K562 (cell line): ENCODE data around the gene STAB2. TPM values are rescaled to one million over a fixed set of nuclear protein-coding genes. Genes with fewer than 3 reads are reported as not detected.

Experiments
- ATAC-seq: fragments of 200-7000 bp; cut with Tn5 transposase; 3 replicates; pipeline ENCODE4 v1.9.1; 2020; ENCODE audit warnings: moderate library complexity
- BruUV-seq: library from RNA; stranded (reverse); fragments of 400-500 nt; replicated peaks from 2 replicates; lab custom pipeline; 2021; lab: Mats Ljungman, UMichigan
- CTCF ChIA-PET: fragments of 300-600 bp; formaldehyde crosslinking; extraction: SDS; loops from one replicate; lab custom pipeline; 2021; ENCODE audit warnings: low intra/inter-chr PET ratio; lab: Yijun Ruan, JAX
- POLR2A ChIA-PET: fragments of 300-600, 350-650 bp; sonication (Branson Sonifier 250); formaldehyde crosslinking; extraction: SDS; loops from one replicate; lab custom pipeline; 2021; ENCODE audit warnings: antibody characterized with exemption, inconsistent platforms; lab: Yijun Ruan, JAX
- DNase-seq, 4 experiments: peaks; one replicate each; pipeline versions ENCODE4 v3.0.0 to v3.0.0-alpha.2; 2011 to 2018; ENCODE audit warnings: low spot score in 3 of 4, mixed read lengths in 3 of 4; ENCODE audit errors: extremely low read depth in 1 of 4
- FAIRE-seq: peaks from 2 replicates; lab custom pipeline; 2011; peaks lifted over from hg19 to GRCh38; lab: Jason Lieb, UNC
- H2AFZ ChIP-seq: 2 replicates; pipeline ENCODE4 v1.6.0; 2011; ENCODE audit warnings: low read depth, low read length, control low read depth, inconsistent platforms
- H3K27ac ChIP-seq: fragments of 200-600 bp; 3 replicates; pipeline ENCODE4 v1.8.0; 2011; ENCODE audit warnings: low read depth, mild to moderate bottlenecking, control low read depth, inconsistent platforms, low read length, moderate library complexity, mixed read lengths; ENCODE audit errors: extremely low read depth
- H3K27me3 ChIP-seq, 2 experiments: fragments of 300-600 bp in 1 of 2; 2 replicates in 1 of 2; 3 replicates in 1 of 2; pipeline versions ENCODE4 v1.6.0 to v1.8.0; 2011; ENCODE audit warnings: inconsistent platforms in 2 of 2, low read length in 2 of 2, mild to moderate bottlenecking in 1 of 2, mixed read lengths in 1 of 2, moderate library complexity in 1 of 2; ENCODE audit not compliant: control insufficient read depth in 2 of 2, insufficient read depth in 2 of 2
- H3K36me3 ChIP-seq: fragments of 300-600 bp; 3 replicates; pipeline ENCODE4 v1.8.0; 2011; ENCODE audit warnings: mild to moderate bottlenecking, low read length, inconsistent platforms; ENCODE audit not compliant: control insufficient read depth, insufficient read depth
- H3K4me1 ChIP-seq, 2 experiments: fragments of 200-600 bp in 1 of 2; replicated peaks in 1 of 2; 2 replicates in 1 of 2; 3 replicates in 1 of 2; pipeline versions ENCODE4 v1.5.1 to v1.8.0; 2011; ENCODE audit warnings: inconsistent platforms in 2 of 2, low read length in 2 of 2, mild to moderate bottlenecking in 1 of 2, mixed read lengths in 1 of 2, moderate library complexity in 1 of 2; ENCODE audit not compliant: control insufficient read depth in 2 of 2, insufficient read depth in 2 of 2
- H3K4me2 ChIP-seq: 2 replicates; pipeline ENCODE4 v1.6.1; 2011; ENCODE audit warnings: low read length, control low read depth, inconsistent platforms, mixed read lengths; ENCODE audit not compliant: insufficient read depth
- H3K4me3 ChIP-seq: fragments of 200-600 bp; sonication (generic), shearing (Covaris generic); 2 replicates; pipeline ENCODE4 v1.5.1; 2016; ENCODE audit warnings: control low read depth, inconsistent platforms
- H3K79me2 ChIP-seq: fragments of 200-600 bp; 3 replicates; pipeline ENCODE4 v1.8.0; 2011; ENCODE audit warnings: low read length, inconsistent platforms; ENCODE audit not compliant: control insufficient read depth, insufficient read depth
- H3K9ac ChIP-seq, 2 experiments: 2 replicates each; pipeline versions ENCODE4 v1.6.0 to v1.6.1; 2011; ENCODE audit warnings: low read depth in 2 of 2, low read length in 2 of 2, control low read depth in 1 of 2, inconsistent platforms in 1 of 2, mild to moderate bottlenecking in 1 of 2, mixed read lengths in 1 of 2; ENCODE audit not compliant: insufficient read depth in 1 of 2
- H3K9me1 ChIP-seq: one replicate; pipeline ENCODE4 v1.6.0; 2011; ENCODE audit warnings: inconsistent platforms, mild to moderate bottlenecking, low read length, moderate library complexity; ENCODE audit not compliant: control insufficient read depth, insufficient read depth
- H3K9me3 ChIP-seq: replicated peaks from 2 replicates; pipeline ENCODE4 v1.5.1; 2011; ENCODE audit warnings: low read depth, low read length, inconsistent platforms; ENCODE audit not compliant: control insufficient read depth, insufficient read depth
- H4K20me1 ChIP-seq: replicated peaks from 2 replicates; pipeline ENCODE4 v1.6.1; 2011; ENCODE audit warnings: low read length, inconsistent platforms, mixed read lengths; ENCODE audit not compliant: control insufficient read depth, insufficient read depth
- ATF7 ChIP-seq: fragments of 450-650 bp; IDR thresholded peaks from 2 replicates; pipeline ENCODE4 v1.7.1; 2014; ENCODE audit warnings: mild to moderate bottlenecking, moderate library complexity
- BCOR ChIP-seq: fragments of 450-650 bp; IDR thresholded peaks from 2 replicates; pipeline ENCODE4 v1.6.1; 2016
- CBX5 ChIP-seq: IDR thresholded peaks from 2 replicates; pipeline ENCODE4 v1.6.1; 2014; ENCODE audit warnings: low read depth, borderline replicate concordance
- CHD1 ChIP-seq: fragments of 200-600 bp; sonication (generic); IDR thresholded peaks from one replicate; pipeline ENCODE4 v1.6.1; 2012; ENCODE audit warnings: mild to moderate bottlenecking, moderate library complexity, low read length, inconsistent platforms
- HIVEP1 ChIP-seq: fragments of 250-450 bp; sonication (Bioruptor Pico); IDR thresholded peaks from 2 replicates; pipeline ENCODE4 v1.4.0; 2020; ENCODE audit warnings: mild to moderate bottlenecking
- ZNF23 ChIP-seq: fragments of 250-450 bp; sonication (Bioruptor Pico); IDR thresholded peaks from 2 replicates; pipeline ENCODE4 v1.4.0; 2020; ENCODE audit warnings: mild to moderate bottlenecking
- ZNF282 ChIP-seq: sonication (generic); formaldehyde crosslinking; IDR thresholded peaks from 2 replicates; pipeline ENCODE4 v1.8.1; 2023; ENCODE audit warnings: missing genetic modification reagents
- ZNF785 ChIP-seq: fragments of 250-450 bp; sonication (Bioruptor Pico); IDR thresholded peaks from 2 replicates; pipeline ENCODE4 v1.4.0; 2020; ENCODE audit warnings: mild to moderate bottlenecking
- WGBS: fragments of 100-300 bp; shearing (Covaris generic); methylation state at CpG from one replicate; pipeline ENCODE4 v1.1.6; 2016; ENCODE audit warnings: low coverage, mixed read lengths; ENCODE audit not compliant: insufficient coverage; ENCODE audit errors: missing lambda C conversion rate; 5-methylcytosine and 5-hydroxymethylcytosine counted together
- in situ Hi-C: fragments of 300-500 bp; cut with MboI; formaldehyde crosslinking; loops from 4 replicates; pipeline ENCODE4 v1.15.0; 2018; ENCODE audit warnings: inconsistent platforms, mixed read lengths
- intact Hi-C: fragments of 100-400 bp; cut with micrococcal nuclease; formaldehyde crosslinking; loops from 2 replicates; pipeline ENCODE4 v1.14.2; 2022
- polyA plus RNA-seq, 8 experiments: library from polyadenylated mRNA; depleted of rRNA in 4 of 8; stranded (reverse) in 5 of 8; unstranded in 3 of 8; fragments of >200 nt; fragmentation: Nextera tagmentation in 2 of 8; fragmentation: Illumina TruSeq in 1 of 8; extraction: Ambion mirVana in 2 of 8; extraction: Trizol in 1 of 8; gene quantifications; 2 replicates each; pipeline versions ENCODE4 v1.2.1 to v1.2.3, GENCODE V29; 2011 to 2014; ENCODE audit warnings: inconsistent platforms in 1 of 8, missing spikeins in 1 of 8
- total RNA-seq, 7 experiments: library from RNA; depleted of rRNA in 6 of 7; stranded (reverse); fragments of >200 nt in 6 of 7; fragmentation: Illumina TruSeq in 2 of 7; extraction: Trizol in 2 of 7; gene quantifications; 2 replicates each; pipeline versions ENCODE4 v1.2.1 to v1.2.3, GENCODE V29; 2011 to 2021; ENCODE audit warnings: low replicate concordance in 1 of 7
- TF ChIP-seq, protein P1 (sequence below): IDR thresholded peaks from 3 replicates; pipeline ENCODE4 v1.6.1; 2011; ENCODE audit warnings: borderline replicate concordance, mild to moderate bottlenecking; ENCODE audit not compliant: insufficient read length, insufficient read depth
- TF ChIP-seq, protein P2 (sequence below): sonication (generic); formaldehyde crosslinking; IDR thresholded peaks from 2 replicates; pipeline ENCODE4 v1.8.0; 2023; ENCODE audit warnings: mild to moderate bottlenecking, missing genetic modification reagents
- TF ChIP-seq, protein P3 (sequence below): fragments of 250-450 bp; sonication (Bioruptor Pico); IDR thresholded peaks from 2 replicates; pipeline ENCODE4 v1.8.0; 2021; ENCODE audit warnings: moderate library complexity, mild to moderate bottlenecking, inconsistent platforms

The STAB2 gene
- total and polyA plus RNA-seq, 9 of the 15 experiments (the other 6 are each of a cell fraction or from before 2014, with no cell fraction given): 0.10 TPM; not detected in 8

GRCh38 chr12:103667125-103667524 lies 80.1 kb downstream of the STAB2 start:
- no peaks in the 10 kb centered on the region for H3K9me3 ChIP-seq
- no TSS peak for BruUV-seq
- no peak overlapping the region for H3K27ac ChIP-seq
- H3K79me2 ChIP-seq: no peaks in the 10 kb centered on the region
- ChIA-PET CTCF (no interaction called here), POLR2A (no interaction called here)
- H2AFZ ChIP-seq: no peak overlapping the region
- no peak for ATAC-seq
- H3K27me3 ChIP-seq: peaks cover 0 to 32% of the 10 kb centered on the region in 2 experiments; a peak in 2 of 5 replicates
- H3K36me3 ChIP-seq: no peaks in the 10 kb centered on the region
- H3K4me2 ChIP-seq: no peak overlapping the region
- 0% methylated on average over 2 of the region's 2 CpGs for WGBS
- FAIRE-seq: no peak
- no peak overlapping the region for H3K9ac ChIP-seq
- H3K4me3 ChIP-seq: no peak overlapping the region
- DNase-seq: no peak
- no peaks in the 10 kb centered on the region for H3K9me1 ChIP-seq
- H4K20me1 ChIP-seq: no peaks in the 10 kb centered on the region
- intact Hi-C loops: no loop called here
- TF ChIP-seq CBX5 (no peak), ZNF785 (no peak), HIVEP1 (CRISPR knock-in tag) (no peak), ATF7 (no peak), BCOR (no peak), CHD1 (no peak), ZNF282 (CRISPR knock-in tag) (no peak), ZNF23 (CRISPR knock-in tag) (no peak)
- TF ChIP-seq, protein P1, sequence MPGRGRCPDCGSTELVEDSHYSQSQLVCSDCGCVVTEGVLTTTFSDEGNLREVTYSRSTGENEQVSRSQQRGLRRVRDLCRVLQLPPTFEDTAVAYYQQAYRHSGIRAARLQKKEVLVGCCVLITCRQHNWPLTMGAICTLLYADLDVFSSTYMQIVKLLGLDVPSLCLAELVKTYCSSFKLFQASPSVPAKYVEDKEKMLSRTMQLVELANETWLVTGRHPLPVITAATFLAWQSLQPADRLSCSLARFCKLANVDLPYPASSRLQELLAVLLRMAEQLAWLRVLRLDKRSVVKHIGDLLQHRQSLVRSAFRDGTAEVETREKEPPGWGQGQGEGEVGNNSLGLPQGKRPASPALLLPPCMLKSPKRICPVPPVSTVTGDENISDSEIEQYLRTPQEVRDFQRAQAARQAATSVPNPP: no peak
- TF ChIP-seq, protein P2, sequence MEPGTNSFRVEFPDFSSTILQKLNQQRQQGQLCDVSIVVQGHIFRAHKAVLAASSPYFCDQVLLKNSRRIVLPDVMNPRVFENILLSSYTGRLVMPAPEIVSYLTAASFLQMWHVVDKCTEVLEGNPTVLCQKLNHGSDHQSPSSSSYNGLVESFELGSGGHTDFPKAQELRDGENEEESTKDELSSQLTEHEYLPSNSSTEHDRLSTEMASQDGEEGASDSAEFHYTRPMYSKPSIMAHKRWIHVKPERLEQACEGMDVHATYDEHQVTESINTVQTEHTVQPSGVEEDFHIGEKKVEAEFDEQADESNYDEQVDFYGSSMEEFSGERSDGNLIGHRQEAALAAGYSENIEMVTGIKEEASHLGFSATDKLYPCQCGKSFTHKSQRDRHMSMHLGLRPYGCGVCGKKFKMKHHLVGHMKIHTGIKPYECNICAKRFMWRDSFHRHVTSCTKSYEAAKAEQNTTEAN (CRISPR knock-in tag): no peak
- TF ChIP-seq, protein P3, sequence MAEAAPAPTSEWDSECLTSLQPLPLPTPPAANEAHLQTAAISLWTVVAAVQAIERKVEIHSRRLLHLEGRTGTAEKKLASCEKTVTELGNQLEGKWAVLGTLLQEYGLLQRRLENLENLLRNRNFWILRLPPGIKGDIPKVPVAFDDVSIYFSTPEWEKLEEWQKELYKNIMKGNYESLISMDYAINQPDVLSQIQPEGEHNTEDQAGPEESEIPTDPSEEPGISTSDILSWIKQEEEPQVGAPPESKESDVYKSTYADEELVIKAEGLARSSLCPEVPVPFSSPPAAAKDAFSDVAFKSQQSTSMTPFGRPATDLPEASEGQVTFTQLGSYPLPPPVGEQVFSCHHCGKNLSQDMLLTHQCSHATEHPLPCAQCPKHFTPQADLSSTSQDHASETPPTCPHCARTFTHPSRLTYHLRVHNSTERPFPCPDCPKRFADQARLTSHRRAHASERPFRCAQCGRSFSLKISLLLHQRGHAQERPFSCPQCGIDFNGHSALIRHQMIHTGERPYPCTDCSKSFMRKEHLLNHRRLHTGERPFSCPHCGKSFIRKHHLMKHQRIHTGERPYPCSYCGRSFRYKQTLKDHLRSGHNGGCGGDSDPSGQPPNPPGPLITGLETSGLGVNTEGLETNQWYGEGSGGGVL (CRISPR knock-in tag): no peak
- in situ Hi-C loops: no loop called here
- no peaks in the 10 kb centered on the region; a peak in 1 of 5 replicates for H3K4me1 ChIP-seq
